Gastrocnemius medialis (tissue), 4 donors: ENCODE measurements around the gene CRYGD.

Experiments used
- CTCF ChIP-seq, 5 experiments: fragments of 450-650 bp in 3 of 5; fragments of 200-600 bp in 2 of 5; sonication (generic) in 2 of 5; IDR thresholded peaks in 4 of 5; conservative IDR thresholded peaks in 1 of 5; 1 replicate in 4 of 5; 2 replicates in 1 of 5; pipeline ENCODE4 v1.5.1; 2016 to 2019; ENCODE audit warnings: antibody characterized with exemption in 5 of 5, mild to moderate bottlenecking in 3 of 5, moderate library complexity in 3 of 5
- POLR2A ChIP-seq, 2 donors: fragments of 450-650 bp; IDR thresholded peaks; one replicate each; pipeline ENCODE4 v1.6.1; 2017; ENCODE audit warnings: antibody characterized with exemption in 2 of 2, mild to moderate bottlenecking in 2 of 2, moderate library complexity in 2 of 2

DNA sequence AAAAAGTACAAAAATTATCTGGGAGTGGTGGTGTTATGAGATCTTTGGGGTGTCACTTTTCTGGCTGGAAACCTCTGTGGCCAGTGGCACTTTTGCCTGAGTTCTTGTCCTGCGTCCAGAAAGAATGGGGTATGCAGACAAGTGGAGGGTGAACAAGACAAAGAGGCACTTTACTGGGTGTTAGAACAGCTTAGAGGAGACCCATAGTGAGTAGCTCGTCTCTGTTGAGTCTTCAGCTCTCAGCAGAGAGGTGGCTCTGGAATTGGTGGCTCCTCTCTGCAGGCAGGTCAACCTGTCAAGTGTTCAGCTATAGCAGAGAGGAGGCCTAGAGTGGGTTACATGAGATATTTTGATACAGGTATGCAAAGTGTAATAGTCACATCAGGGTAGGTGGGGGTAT, 26.1 kb downstream of the CRYGD start:
- TF ChIP-seq CTCF (IDR thresholded peaks at IDR 0.05 in 4 of 5, conservative IDR thresholded peaks at IDR 0.05 in 1 of 5) (no peak), POLR2A (IDR thresholded peaks at IDR 0.05) (no peak)
